ENCODE data around the gene FAM43A.

- TF ChIP-seq CTCF (IDR thresholded peaks at IDR 0.05; ENCODE audit: low read depth, low read length) = peak; percentile 75
- TF ChIP-seq POLR2A (IDR thresholded peaks at IDR 0.05; ENCODE audit: extremely low read depth, insufficient read length) = no peak
- TF ChIP-seq MYC (IDR thresholded peaks at IDR 0.05; ENCODE audit: low read depth, low read length) = peak; percentile 9; the same call in 1 of the 2 replicates
These were observed 2.9 kb upstream of the FAM43A start for GRCh38 chr3:194682694-194683310.
